Keratinocyte (primary cell): Measurements from ENCODE around the gene NOS1. TPM values are rescaled to one million over a fixed set of nuclear protein-coding genes. Genes with fewer than 3 reads are reported as not detected.

Experiments used
- DNase-seq: peaks from one replicate; pipeline ENCODE4 v3.0.0-alpha.2; 2011; ENCODE audit warnings: low read depth, missing footprints, low spot score
- FAIRE-seq: peaks from 2 replicates; lab custom pipeline; 2011; peaks lifted over from hg19 to GRCh38; lab: Jason Lieb, UNC
- H2AFZ ChIP-seq: 2 replicates; pipeline ENCODE4 v1.6.0; 2012; ENCODE audit warnings: low read length, control low read depth, inconsistent platforms; ENCODE audit not compliant: control insufficient read depth
- H3K27ac ChIP-seq: 2 replicates; pipeline ENCODE4 v1.5.1; 2011; ENCODE audit warnings: low read length; ENCODE audit not compliant: control insufficient read depth, insufficient read depth
- H3K27me3 ChIP-seq: 3 replicates; pipeline ENCODE4 v1.6.0; 2011; ENCODE audit warnings: low read length; ENCODE audit not compliant: control insufficient read depth, insufficient read depth; ENCODE audit errors: extremely low read depth
- H3K36me3 ChIP-seq, 2 experiments: 2 replicates in 1 of 2; 3 replicates in 1 of 2; pipeline ENCODE4 v1.5.1; 2011; ENCODE audit warnings: low read length in 2 of 2, mild to moderate bottlenecking in 1 of 2; ENCODE audit not compliant: control insufficient read depth in 2 of 2, insufficient read depth in 2 of 2; ENCODE audit errors: extremely low read depth in 1 of 2
- H3K4me1 ChIP-seq: 3 replicates; pipeline ENCODE4 v1.5.1; 2011; ENCODE audit warnings: low read length; ENCODE audit not compliant: control insufficient read depth, insufficient read depth; ENCODE audit errors: extremely low read depth
- H3K4me2 ChIP-seq: 3 replicates; pipeline ENCODE4 v1.6.0; 2011; ENCODE audit warnings: low read depth, low read length; ENCODE audit not compliant: control insufficient read depth, insufficient read depth; ENCODE audit errors: extremely low read depth
- H3K4me3 ChIP-seq, 3 experiments: fragments of 200-600 bp in 1 of 3; sonication (generic) in 1 of 3; 2 replicates in 2 of 3; 3 replicates in 1 of 3; pipeline ENCODE4 v1.5.1; 2011 to 2016; ENCODE audit warnings: low read length in 3 of 3, mild to moderate bottlenecking in 3 of 3, control low read depth in 2 of 3, inconsistent platforms in 1 of 3, low read depth in 1 of 3, mixed read lengths in 1 of 3, mixed run types in 1 of 3, moderate library complexity in 1 of 3; ENCODE audit not compliant: control insufficient read depth in 2 of 3, insufficient read depth in 2 of 3; ENCODE audit errors: extremely low read depth in 1 of 3
- H3K79me2 ChIP-seq: 2 replicates; pipeline ENCODE4 v1.6.0; 2012; ENCODE audit warnings: low read length; ENCODE audit not compliant: control insufficient read depth, insufficient read depth
- H3K9ac ChIP-seq: 3 replicates; pipeline ENCODE4 v1.6.0; 2011; ENCODE audit warnings: low read length; ENCODE audit not compliant: control insufficient read depth, insufficient read depth; ENCODE audit errors: extremely low read depth
- H3K9me1 ChIP-seq: 3 replicates; pipeline ENCODE4 v1.6.0; 2011; ENCODE audit warnings: low read length; ENCODE audit not compliant: control insufficient read depth, insufficient read depth; ENCODE audit errors: extremely low read depth
- H3K9me3 ChIP-seq: 2 replicates; pipeline ENCODE4 v1.5.1; 2012; ENCODE audit warnings: low read depth, low read length; ENCODE audit not compliant: control insufficient read depth
- H4K20me1 ChIP-seq: 3 replicates; pipeline ENCODE4 v1.6.0; 2011; ENCODE audit warnings: low read length; ENCODE audit not compliant: control insufficient read depth, insufficient read depth; ENCODE audit errors: extremely low read depth
- EZH2 ChIP-seq: IDR thresholded peaks from one replicate; pipeline ENCODE4 v1.6.1; 2012; ENCODE audit warnings: inconsistent platforms, mild to moderate bottlenecking, low read length, moderate library complexity
- dilution Hi-C: fragments of 300-500 bp; cut with MboI; formaldehyde crosslinking; loops from one replicate; pipeline ENCODE4 v1.7.0; 2020; ENCODE audit warnings: low sequenced_read_pairs; ENCODE audit not compliant: extremely low pct_ligation_motif_present
- polyA plus RNA-seq, 5 experiments: library from polyadenylated mRNA; depleted of rRNA in 3 of 5; stranded (reverse) in 3 of 5; stranded (forward) in 1 of 5; unstranded in 1 of 5; fragments of >200 nt; gene quantifications; 1 replicate in 1 of 5; 2 replicates in 3 of 5; 3 replicates in 1 of 5; pipeline versions ENCODE4 v1.2.1 to v1.2.3, GENCODE V29; 2011 to 2012; ENCODE audit warnings: missing spikeins in 2 of 5, low read depth in 1 of 5, low replicate concordance in 1 of 5
- TF ChIP-seq, protein P1 (sequence below), 3 experiments: IDR thresholded peaks in 1 of 3; conservative IDR thresholded peaks in 1 of 3; optimal IDR thresholded peaks in 1 of 3; 2 replicates in 2 of 3; 3 replicates in 1 of 3; pipeline versions ENCODE3 to v1.5.1; 2011; ENCODE audit warnings: low read length in 3 of 3, mild to moderate bottlenecking in 3 of 3, moderate library complexity in 2 of 3, control low read depth in 1 of 3, inconsistent platforms in 1 of 3; ENCODE audit not compliant: insufficient read depth in 2 of 3; ENCODE audit errors: extremely low read depth in 1 of 3

The NOS1 gene
- polyA plus RNA-seq, 1 donor (not counting 4 experiments of a cell fraction or from before 2014, with no cell fraction given) = 5.6 TPM

DNA sequence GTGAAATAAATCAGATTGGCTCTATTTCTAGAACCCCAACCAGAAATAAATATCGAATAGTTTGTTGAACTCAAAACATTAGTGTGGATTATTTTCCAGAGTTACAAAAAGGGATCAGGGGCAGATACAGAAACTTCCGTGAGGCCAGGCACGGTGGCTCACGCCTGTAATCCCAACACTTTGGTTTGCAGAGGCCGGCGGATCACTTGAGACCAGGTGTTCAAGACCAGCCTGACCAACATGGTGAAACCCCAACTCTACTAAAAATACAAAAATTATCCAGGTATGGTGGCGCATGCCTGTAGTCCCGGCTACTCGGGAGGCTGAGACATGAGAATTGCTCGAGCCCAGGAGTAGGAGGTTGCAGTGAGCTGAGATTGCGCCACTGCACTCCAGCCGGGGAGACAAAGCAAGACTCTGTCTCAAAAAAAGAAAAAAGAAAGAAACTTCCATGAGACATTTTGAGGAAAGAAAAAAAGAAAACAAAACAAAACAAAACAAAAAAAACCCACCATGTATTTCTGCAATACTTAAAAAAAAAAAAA is 173.2 kb downstream of the NOS1 start:
- FAIRE-seq (no peak), DNase-seq (no peak)
- Histone ChIP-seq H3K4me2 (no peak overlapping the region), H2AFZ (no peak overlapping the region), H4K20me1 (peaks cover 2% of the 10 kb centered on the region), H3K27ac (no peak overlapping the region), H3K4me1 (peaks cover 11% of the 10 kb centered on the region), H3K9me1 (no peaks in the 10 kb centered on the region), H3K4me3 (no peak overlapping the region), H3K36me3 (peaks cover 0 to 11% of the 10 kb centered on the region in 2 experiments), H3K79me2 (peaks cover 17% of the 10 kb centered on the region), H3K9ac (no peak overlapping the region), H3K27me3 (no peaks in the 10 kb centered on the region), H3K9me3 (no peaks in the 10 kb centered on the region)
- TF ChIP-seq, protein P1, sequence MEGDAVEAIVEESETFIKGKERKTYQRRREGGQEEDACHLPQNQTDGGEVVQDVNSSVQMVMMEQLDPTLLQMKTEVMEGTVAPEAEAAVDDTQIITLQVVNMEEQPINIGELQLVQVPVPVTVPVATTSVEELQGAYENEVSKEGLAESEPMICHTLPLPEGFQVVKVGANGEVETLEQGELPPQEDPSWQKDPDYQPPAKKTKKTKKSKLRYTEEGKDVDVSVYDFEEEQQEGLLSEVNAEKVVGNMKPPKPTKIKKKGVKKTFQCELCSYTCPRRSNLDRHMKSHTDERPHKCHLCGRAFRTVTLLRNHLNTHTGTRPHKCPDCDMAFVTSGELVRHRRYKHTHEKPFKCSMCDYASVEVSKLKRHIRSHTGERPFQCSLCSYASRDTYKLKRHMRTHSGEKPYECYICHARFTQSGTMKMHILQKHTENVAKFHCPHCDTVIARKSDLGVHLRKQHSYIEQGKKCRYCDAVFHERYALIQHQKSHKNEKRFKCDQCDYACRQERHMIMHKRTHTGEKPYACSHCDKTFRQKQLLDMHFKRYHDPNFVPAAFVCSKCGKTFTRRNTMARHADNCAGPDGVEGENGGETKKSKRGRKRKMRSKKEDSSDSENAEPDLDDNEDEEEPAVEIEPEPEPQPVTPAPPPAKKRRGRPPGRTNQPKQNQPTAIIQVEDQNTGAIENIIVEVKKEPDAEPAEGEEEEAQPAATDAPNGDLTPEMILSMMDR (optimal IDR thresholded peaks at IDR 0.05 in 1 of 3, IDR thresholded peaks at IDR 0.05 in 1 of 3, conservative IDR thresholded peaks at IDR 0.05 in 1 of 3; ENCODE audit: extremely low read depth in 1 of 3, insufficient read depth in 2 of 3, low read length in 3 of 3) = no peak
- TF ChIP-seq EZH2 = no peak
- dilution Hi-C loops = no loop called here

DNA sequence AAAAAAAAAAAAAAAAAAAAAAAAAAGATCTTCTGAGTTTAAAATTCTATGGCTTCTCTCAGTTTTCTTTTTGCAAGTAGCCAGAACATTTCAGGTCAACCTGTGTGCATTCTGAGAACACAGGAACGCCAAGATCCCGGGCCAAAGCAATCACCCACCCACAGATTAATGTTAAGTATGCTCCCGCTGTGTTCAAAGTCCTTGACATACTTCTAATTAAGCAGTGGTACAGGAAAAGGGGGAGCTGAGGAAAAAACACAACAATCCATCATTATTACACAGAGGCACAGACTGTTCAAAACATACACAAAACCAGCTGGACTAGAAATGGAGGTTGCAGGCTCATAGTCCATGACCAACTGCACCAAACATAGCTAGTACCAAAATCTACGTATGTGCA is 174.0 kb downstream of the NOS1 start:
- Histone ChIP-seq H3K9me3 (no peaks in the 10 kb centered on the region), H3K9me1 (no peaks in the 10 kb centered on the region), H3K79me2 (peaks cover 17% of the 10 kb centered on the region), H3K27me3 (no peaks in the 10 kb centered on the region), H3K4me1 (peaks cover 11% of the 10 kb centered on the region), H3K4me2 (no peak overlapping the region), H2AFZ (no peak overlapping the region), H4K20me1 (peaks cover 2% of the 10 kb centered on the region), H3K36me3 (peaks cover 0 to 11% of the 10 kb centered on the region in 2 experiments), H3K4me3 (no peak overlapping the region), H3K27ac (no peak overlapping the region), H3K9ac (no peak overlapping the region)
- TF ChIP-seq EZH2 = no peak
- TF ChIP-seq, protein P1 (optimal IDR thresholded peaks at IDR 0.05 in 1 of 3, IDR thresholded peaks at IDR 0.05 in 1 of 3, conservative IDR thresholded peaks at IDR 0.05 in 1 of 3; ENCODE audit: extremely low read depth in 1 of 3, insufficient read depth in 2 of 3, low read length in 3 of 3) = no peak
- FAIRE-seq = no peak
- dilution Hi-C loops = no loop called here
- DNase-seq = no peak
